ENCODE data around the gene PDZD4. TPM values are rescaled to one million over a fixed set of nuclear protein-coding genes. Genes with fewer than 3 reads are reported as not detected.

The PDZD4 gene
- total RNA-seq, 4 donors from 2014 or later = 2.0 to 6.3 (median 3.0) TPM

- WGBS = 67% methylated on average over 1 of the region's 8 CpGs
- no peak for DNase-seq (ENCODE audit: low spot score in 2 of 2)
- Histone ChIP-seq H3K9me3 (no peaks in the 10 kb centered on the region), H3K36me3 (peaks cover 16% of the 10 kb centered on the region), H3K4me1 (no peaks in the 10 kb centered on the region), H3K4me3 (no peak overlapping the region), H3K27ac (no peak overlapping the region), H3K27me3 (no peaks in the 10 kb centered on the region)
- TF ChIP-seq POLR2AphosphoS5 (IDR thresholded peaks at IDR 0.05) = no peak
- TF ChIP-seq CTCF (IDR thresholded peaks at IDR 0.05) = no peak
- TF ChIP-seq POLR2A (IDR thresholded peaks at IDR 0.05) = no peak
- TF ChIP-seq EP300 (IDR thresholded peaks at IDR 0.05) = no peak
These were observed 28.7 kb downstream of the PDZD4 start for GRCh38 chrX:153801669-153802068.

GRCh38 chrX:153800746-153801145 lies 29.6 kb downstream of the PDZD4 start:
- TF ChIP-seq EP300 (IDR thresholded peaks at IDR 0.05) = no peak
- no peak for TF ChIP-seq POLR2A (IDR thresholded peaks at IDR 0.05)
- no peak for TF ChIP-seq POLR2AphosphoS5 (IDR thresholded peaks at IDR 0.05)
- no peak for TF ChIP-seq CTCF (IDR thresholded peaks at IDR 0.05)
- Histone ChIP-seq H3K4me1 (peaks cover 6% of the 10 kb centered on the region), H3K36me3 (peaks cover 16% of the 10 kb centered on the region), H3K27me3 (no peaks in the 10 kb centered on the region), H3K27ac (no peak overlapping the region), H3K9me3 (no peaks in the 10 kb centered on the region), H3K4me3 (no peak overlapping the region)
- DNase-seq (ENCODE audit: low spot score in 2 of 2) = no peak
- WGBS = 85% methylated on average over 7 of the region's 7 CpGs

- Histone ChIP-seq H3K4me3 (no peak overlapping the region), H3K36me3 (peaks cover 16% of the 10 kb centered on the region), H3K4me1 (peaks cover 11% of the 10 kb centered on the region), H3K27me3 (no peaks in the 10 kb centered on the region), H3K9me3 (no peaks in the 10 kb centered on the region), H3K27ac (no peak overlapping the region)
- TF ChIP-seq POLR2AphosphoS5 (IDR thresholded peaks at IDR 0.05) (no peak), EP300 (IDR thresholded peaks at IDR 0.05) (no peak), POLR2A (IDR thresholded peaks at IDR 0.05) (no peak), CTCF (IDR thresholded peaks at IDR 0.05) (no peak)
- no peak for DNase-seq (ENCODE audit: low spot score in 2 of 2)
- 91% methylated on average over 4 of the region's 16 CpGs for WGBS
These were observed 30.1 kb downstream of the PDZD4 start for GRCh38 chrX:153800177-153800722.

GRCh38 chrX:153799326-153799725 lies 31.0 kb downstream of the PDZD4 start:
- TF ChIP-seq CTCF (IDR thresholded peaks at IDR 0.05) = no peak
- peaks cover 16% of the 10 kb centered on the region for H3K36me3 ChIP-seq
- WGBS = 78% methylated on average over 5 of the region's 5 CpGs
- DNase-seq (ENCODE audit: low spot score in 2 of 2) = no peak
- no peak overlapping the region for H3K27ac ChIP-seq
- H3K9me3 ChIP-seq = no peaks in the 10 kb centered on the region
- peaks cover 15% of the 10 kb centered on the region for H3K4me1 ChIP-seq
- no peak overlapping the region for H3K4me3 ChIP-seq
- H3K27me3 ChIP-seq = no peaks in the 10 kb centered on the region

GRCh38 chrX:153797415-153798015 lies 32.8 kb downstream of the PDZD4 start:
- Histone ChIP-seq H3K4me1 (peaks cover 25% of the 10 kb centered on the region), H3K9me3 (no peaks in the 10 kb centered on the region), H3K36me3 (peaks cover 16% of the 10 kb centered on the region), H3K27me3 (no peaks in the 10 kb centered on the region), H3K4me3 (no peak overlapping the region), H3K27ac (no peak overlapping the region)
- WGBS = 84% methylated on average over 3 of the region's 15 CpGs
- TF ChIP-seq POLR2A (IDR thresholded peaks at IDR 0.05) (no peak), CTCF (IDR thresholded peaks at IDR 0.05) (no peak), POLR2AphosphoS5 (IDR thresholded peaks at IDR 0.05) (no peak), EP300 (IDR thresholded peaks at IDR 0.05) (no peak)
- no peak for DNase-seq (ENCODE audit: low spot score in 2 of 2)
